HepG2 (cell line): ENCODE measurements around the gene GTPBP6. TPM values are rescaled to one million over a fixed set of nuclear protein-coding genes. Genes with fewer than 3 reads are reported as not detected.

ENCODE experiments used
- ATF3 ChIP-seq: sonication (generic); formaldehyde crosslinking; IDR thresholded peaks from 2 replicates; pipeline ENCODE4 v1.4.0; 2020; ENCODE audit warnings: missing genetic modification reagents
- FOXP1 ChIP-seq, 2 experiments: fragments of 450-650 bp in 1 of 2; IDR thresholded peaks; 2 replicates each; pipeline ENCODE4 v1.6.1; 2017 to 2018; ENCODE audit warnings: antibody characterized with exemption in 1 of 2
- ISX ChIP-seq: sonication (generic); formaldehyde crosslinking; conservative IDR thresholded peaks from 2 replicates; pipeline ENCODE4 v1.5.0; 2020; ENCODE audit warnings: missing genetic modification reagents
- KAT7 ChIP-seq: IDR thresholded peaks from 2 replicates; pipeline ENCODE4 v1.6.1; 2018; ENCODE audit warnings: borderline replicate concordance, missing compliant biosample characterization
- KDM5B ChIP-seq: sonication (generic); formaldehyde crosslinking; IDR thresholded peaks from 2 replicates; pipeline ENCODE4 v1.4.0; 2020; ENCODE audit warnings: missing genetic modification reagents, mild to moderate bottlenecking, borderline replicate concordance
- MLLT10 ChIP-seq: sonication (generic); formaldehyde crosslinking; IDR thresholded peaks from 2 replicates; pipeline ENCODE4 v1.4.0; 2020; ENCODE audit warnings: missing genetic modification reagents
- MXD4 ChIP-seq: IDR thresholded peaks from 2 replicates; pipeline ENCODE4 v1.6.1; 2016; ENCODE audit warnings: mild to moderate bottlenecking, missing biosample characterization, missing genetic modification reagents
- POLR2G ChIP-seq: fragments of 200-400 bp; formaldehyde crosslinking; IDR thresholded peaks from 2 replicates; pipeline ENCODE4 v1.6.1; 2018; ENCODE audit warnings: mild to moderate bottlenecking, low read depth, low read length, moderate library complexity
- RBFOX2 ChIP-seq: fragments of 200-400 bp; formaldehyde crosslinking; IDR thresholded peaks from 2 replicates; pipeline ENCODE4 v1.6.1; 2017; ENCODE audit warnings: low read depth, mild to moderate bottlenecking, low read length
- SMARCE1 ChIP-seq: fragments of 450-650 bp; IDR thresholded peaks from 2 replicates; pipeline ENCODE4 v1.6.1; 2017; ENCODE audit warnings: borderline replicate concordance
- SP5 ChIP-seq: IDR thresholded peaks from 2 replicates; pipeline ENCODE4 v1.6.1; 2016; ENCODE audit warnings: low read depth, borderline replicate concordance
- STAT5B ChIP-seq: sonication (generic); formaldehyde crosslinking; IDR thresholded peaks from 2 replicates; pipeline ENCODE4 v1.4.0; 2020; ENCODE audit warnings: missing genetic modification reagents
- ZBTB39 ChIP-seq: sonication (generic); formaldehyde crosslinking; IDR thresholded peaks from 2 replicates; pipeline ENCODE4 v1.5.0; 2020; ENCODE audit warnings: missing genetic modification reagents
- ZFP90 ChIP-seq: sonication (generic); formaldehyde crosslinking; IDR thresholded peaks from 2 replicates; pipeline ENCODE4 v1.8.0; 2022; ENCODE audit warnings: missing genetic modification reagents, mild to moderate bottlenecking, inconsistent platforms, borderline replicate concordance
- ZNF143 ChIP-seq: sonication (generic); formaldehyde crosslinking; IDR thresholded peaks from 2 replicates; pipeline ENCODE4 v1.4.0; 2020; ENCODE audit warnings: missing genetic modification reagents
- ZNF282 ChIP-seq: fragments of 450-650 bp; IDR thresholded peaks from 2 replicates; pipeline ENCODE4 v1.6.1; 2018; ENCODE audit not compliant: partially characterized antibody
- ZNF446 ChIP-seq: sonication (generic); formaldehyde crosslinking; IDR thresholded peaks from 2 replicates; pipeline ENCODE4 v1.5.0; 2020; ENCODE audit warnings: mild to moderate bottlenecking, missing genetic modification reagents
- ZNF451 ChIP-seq: sonication (generic); formaldehyde crosslinking; IDR thresholded peaks from 2 replicates; pipeline ENCODE4 v1.5.0; 2020; ENCODE audit warnings: mild to moderate bottlenecking, missing genetic modification reagents
- ZNF740 ChIP-seq: sonication (generic); formaldehyde crosslinking; IDR thresholded peaks from 2 replicates; pipeline ENCODE4 v1.4.0; 2020; ENCODE audit warnings: missing genetic modification reagents
- ZNF749 ChIP-seq: sonication (generic); formaldehyde crosslinking; IDR thresholded peaks from 2 replicates; pipeline ENCODE4 v1.8.0; 2022; ENCODE audit warnings: mild to moderate bottlenecking, missing genetic modification reagents, moderate library complexity, borderline replicate concordance
- ZNF761 ChIP-seq: sonication (generic); formaldehyde crosslinking; conservative IDR thresholded peaks from 2 replicates; pipeline ENCODE4 v1.4.0; 2020; ENCODE audit warnings: mild to moderate bottlenecking, missing genetic modification reagents
- ZNF768 ChIP-seq: sonication (generic); formaldehyde crosslinking; IDR thresholded peaks from 2 replicates; pipeline ENCODE4 v1.4.0; 2020; ENCODE audit warnings: missing genetic modification reagents
- ZNF781 ChIP-seq: sonication (generic); formaldehyde crosslinking; IDR thresholded peaks from 2 replicates; pipeline ENCODE4 v1.5.1; 2020; ENCODE audit warnings: borderline replicate concordance, mild to moderate bottlenecking, missing genetic modification reagents; ENCODE audit errors: not compliant biosample characterization
- ZNF788 ChIP-seq: sonication (generic); formaldehyde crosslinking; IDR thresholded peaks from 2 replicates; pipeline ENCODE4 v1.5.0; 2020; ENCODE audit warnings: mild to moderate bottlenecking, missing genetic modification reagents, borderline replicate concordance
- ZNF883 ChIP-seq: sonication (generic); formaldehyde crosslinking; IDR thresholded peaks from 2 replicates; pipeline ENCODE4 v1.5.1; 2020; ENCODE audit warnings: mild to moderate bottlenecking, missing genetic modification reagents; ENCODE audit errors: not compliant biosample characterization
- ZSCAN5A ChIP-seq: sonication (generic); formaldehyde crosslinking; IDR thresholded peaks from 2 replicates; pipeline ENCODE4 v1.8.0; 2022; ENCODE audit warnings: mild to moderate bottlenecking, missing genetic modification reagents, borderline replicate concordance
- polyA plus RNA-seq, 8 experiments: library from polyadenylated mRNA; depleted of rRNA in 3 of 8; stranded (reverse) in 7 of 8; unstranded in 1 of 8; fragments of >200 nt; fragmentation: Illumina TruSeq in 4 of 8; extraction: Trizol in 4 of 8; gene quantifications; 2 replicates each; pipeline versions ENCODE4 v1.2.1 to v1.2.3, GENCODE V29; 2011 to 2016; ENCODE audit warnings: low read depth in 4 of 8, missing spikeins in 1 of 8, mixed read lengths in 1 of 8; ENCODE audit not compliant: insufficient read depth in 1 of 8
- total RNA-seq, 5 experiments: library from RNA; depleted of rRNA; stranded (reverse); fragments of >200 nt; fragmentation: Illumina TruSeq; extraction: Trizol; gene quantifications; 2 replicates each; pipeline ENCODE4 v1.2.3, GENCODE V29; 2016; ENCODE audit warnings: low read depth in 1 of 5
- TF ChIP-seq, protein P1 (sequence below): sonication (generic); formaldehyde crosslinking; IDR thresholded peaks from 2 replicates; pipeline ENCODE4 v1.8.0; 2022; ENCODE audit warnings: mild to moderate bottlenecking, missing genetic modification reagents, moderate library complexity

The GTPBP6 gene
- total and polyA plus RNA-seq, 2 of the 13 experiments (the other 11 are each of a cell fraction or from before 2014, with no cell fraction given): 20.2 to 39.6 TPM

GRCh38 chrX:262381-262909 is 56.2 kb downstream of the GTPBP6 start (continued):
- no peak for TF ChIP-seq ZSCAN5A (CRISPR knock-in tag)
- no peak for TF ChIP-seq STAT5B (CRISPR knock-in tag)
- no peak for TF ChIP-seq ZNF768 (CRISPR knock-in tag)
- no peak for TF ChIP-seq ZNF781 (CRISPR knock-in tag)
- no peak for TF ChIP-seq ZNF749 (CRISPR knock-in tag)
- TF ChIP-seq ATF3: peak; percentile 71; the same call in 1 of the 2 replicates
- no peak for TF ChIP-seq MXD4 (CRISPR knock-in tag)
- no peak for TF ChIP-seq KDM5B (CRISPR knock-in tag)
- TF ChIP-seq ZNF740 (CRISPR knock-in tag): no peak
- TF ChIP-seq RBFOX2: no peak
- TF ChIP-seq FOXP1 (IDR thresholded peaks at IDR 0.05): no peak
- peak; percentile 36; the same call in 1 of the 2 replicates for TF ChIP-seq FOXP1 (CRISPR knock-in tag; IDR thresholded peaks at IDR 0.05)
- 0 out of 2 replicates have a peak, but pooled peaks have one; percentile 37 for TF ChIP-seq ZNF788
- no peak for TF ChIP-seq SMARCE1
- TF ChIP-seq ISX (CRISPR knock-in tag): no peak
- TF ChIP-seq ZNF282: no peak
- no peak for TF ChIP-seq MLLT10 (CRISPR knock-in tag)
- TF ChIP-seq, protein P1, sequence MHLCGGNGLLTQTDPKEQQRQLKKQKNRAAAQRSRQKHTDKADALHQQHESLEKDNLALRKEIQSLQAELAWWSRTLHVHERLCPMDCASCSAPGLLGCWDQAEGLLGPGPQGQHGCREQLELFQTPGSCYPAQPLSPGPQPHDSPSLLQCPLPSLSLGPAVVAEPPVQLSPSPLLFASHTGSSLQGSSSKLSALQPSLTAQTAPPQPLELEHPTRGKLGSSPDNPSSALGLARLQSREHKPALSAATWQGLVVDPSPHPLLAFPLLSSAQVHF: no peak
- TF ChIP-seq ZBTB39 (CRISPR knock-in tag): no peak
- no peak for TF ChIP-seq ZNF451
- no peak for TF ChIP-seq KAT7 (CRISPR knock-in tag)
- TF ChIP-seq ZFP90 (CRISPR knock-in tag): no peak
- TF ChIP-seq SP5: peak; percentile 84
- no peak for TF ChIP-seq ZNF446 (CRISPR knock-in tag)
- peak; percentile 63; the same call in 1 of the 2 replicates for TF ChIP-seq POLR2G
- TF ChIP-seq ZNF761 (CRISPR knock-in tag): no peak
- no peak for TF ChIP-seq ZNF143
- TF ChIP-seq ZNF883: no peak
